ENCODE results near the gene CCDC93. TPM values are rescaled to one million over a fixed set of nuclear protein-coding genes. Genes with fewer than 3 reads are reported as not detected.

The CCDC93 gene
- polyA plus RNA-seq, 3 donors from 2014 or later: 3.0 to 7.7 (median 4.2) TPM

GRCh38 chr2:117997872-117998454 is 15.9 kb downstream of the CCDC93 start:
- no peaks in the 10 kb centered on the region for H3K27me3 Mint-ChIP-seq (ENCODE audit: low read depth in 3 of 3)
- H3K4me1 Mint-ChIP-seq: peaks cover 2 to 26% of the 10 kb centered on the region in 2 donors
- H3K27ac Mint-ChIP-seq: peak overlapping the region in 1 of 6 donors; percentile 35
- H3K36me3 Mint-ChIP-seq: peaks cover 20 to 40% (median 35%) of the 10 kb centered on the region in 3 donors
- DNase-seq: no peak
- no peak overlapping the region for H3K4me3 Mint-ChIP-seq
- no peaks in the 10 kb centered on the region for H3K9me3 Mint-ChIP-seq

GRCh38 chr2:117996525-117996924 is 17.3 kb downstream of the CCDC93 start:
- H3K9me3 Mint-ChIP-seq: no peaks in the 10 kb centered on the region
- no peaks in the 10 kb centered on the region for H3K27me3 Mint-ChIP-seq (ENCODE audit: low read depth in 3 of 3)
- peaks cover 23 to 50% (median 31%) of the 10 kb centered on the region in 3 donors for H3K36me3 Mint-ChIP-seq
- peak overlapping the region in 3 of 6 donors; percentile 0 to 45 (median 39) for H3K27ac Mint-ChIP-seq
- no peak overlapping the region for H3K4me3 Mint-ChIP-seq
- H3K4me1 Mint-ChIP-seq: peaks cover 0 to 19% of the 10 kb centered on the region in 2 donors
- DNase-seq: no peak

- Mint-ChIP-seq H3K9me3 (no peaks in the 10 kb centered on the region), H3K4me3 (no peak overlapping the region), H3K27ac (peak overlapping the region in 2 of 6 donors; percentile 14 to 60), H3K36me3 (peaks cover 23 to 54% (median 31%) of the 10 kb centered on the region in 3 donors), H3K27me3 (ENCODE audit: low read depth in 3 of 3) (peaks cover 0 to 3% (median 0%) of the 10 kb centered on the region in 3 donors), H3K4me1 (peaks cover 3 to 8% of the 10 kb centered on the region in 2 donors)
- no peak for DNase-seq
These were observed 19.1 kb downstream of the CCDC93 start for GRCh38 chr2:117994729-117995128.

GRCh38 chr2:117989854-117990438 is 23.9 kb downstream of the CCDC93 start:
- H3K4me3 Mint-ChIP-seq: no peak overlapping the region
- H3K4me1 Mint-ChIP-seq: peaks cover 3 to 7% of the 10 kb centered on the region in 2 donors
- H3K36me3 Mint-ChIP-seq: peaks cover 15 to 43% (median 24%) of the 10 kb centered on the region in 3 donors
- H3K27ac Mint-ChIP-seq: no peak overlapping the region
- H3K27me3 Mint-ChIP-seq (ENCODE audit: low read depth in 3 of 3): peaks cover 0 to 3% (median 1%) of the 10 kb centered on the region in 3 donors
- no peaks in the 10 kb centered on the region for H3K9me3 Mint-ChIP-seq
- DNase-seq: no peak

GRCh38 chr2:117987121-117987520 is 26.7 kb downstream of the CCDC93 start:
- Mint-ChIP-seq H3K27ac (peak overlapping the region in 3 of 6 donors; percentile 15 to 56 (median 21)), H3K36me3 (peaks cover 14 to 44% (median 21%) of the 10 kb centered on the region in 3 donors), H3K9me3 (no peaks in the 10 kb centered on the region), H3K4me3 (no peak overlapping the region), H3K4me1 (peaks cover 7 to 20% of the 10 kb centered on the region in 2 donors), H3K27me3 (ENCODE audit: low read depth in 3 of 3) (peaks cover 0 to 3% (median 1%) of the 10 kb centered on the region in 3 donors)
- no peak for DNase-seq

- Mint-ChIP-seq H3K9me3 (no peaks in the 10 kb centered on the region), H3K4me1 (peaks cover 8 to 20% of the 10 kb centered on the region in 2 donors), H3K27me3 (ENCODE audit: low read depth in 3 of 3) (peaks cover 0 to 1% (median 0%) of the 10 kb centered on the region in 3 donors), H3K27ac (peak overlapping the region in 1 of 6 donors; percentile 37), H3K36me3 (peaks cover 10 to 39% (median 27%) of the 10 kb centered on the region in 3 donors), H3K4me3 (no peak overlapping the region)
- no peak for DNase-seq
These were observed 28.8 kb downstream of the CCDC93 start for GRCh38 chr2:117985092-117985491.

GRCh38 chr2:117984208-117984607 is 29.7 kb downstream of the CCDC93 start:
- Mint-ChIP-seq H3K4me1 (peaks cover 5 to 21% of the 10 kb centered on the region in 2 donors), H3K27ac (peak overlapping the region in 5 of 6 donors; percentile 0 to 81 (median 37)), H3K36me3 (peaks cover 7 to 36% (median 20%) of the 10 kb centered on the region in 3 donors), H3K4me3 (no peak overlapping the region), H3K9me3 (no peaks in the 10 kb centered on the region), H3K27me3 (ENCODE audit: low read depth in 3 of 3) (peaks cover 0 to 1% (median 0%) of the 10 kb centered on the region in 3 donors)
- no peak for DNase-seq

- peaks cover 0 to 1% (median 0%) of the 10 kb centered on the region in 3 donors for H3K27me3 Mint-ChIP-seq (ENCODE audit: low read depth in 3 of 3)
- no peaks in the 10 kb centered on the region for H3K9me3 Mint-ChIP-seq
- H3K4me1 Mint-ChIP-seq: peaks cover 8 to 22% of the 10 kb centered on the region in 2 donors
- peak overlapping the region in 1 of 6 donors; percentile 37 for H3K27ac Mint-ChIP-seq
- peaks cover 3 to 33% (median 19%) of the 10 kb centered on the region in 3 donors for H3K36me3 Mint-ChIP-seq
- DNase-seq: no peak
- H3K4me3 Mint-ChIP-seq: no peak overlapping the region
These were observed 30.8 kb downstream of the CCDC93 start for GRCh38 chr2:117983040-117983439.

- H3K27ac Mint-ChIP-seq: peak overlapping the region in 1 of 6 donors; percentile 13
- H3K4me1 Mint-ChIP-seq: peaks cover 8 to 22% of the 10 kb centered on the region in 2 donors
These were observed 31.4 kb downstream of the CCDC93 start for GRCh38 chr2:117982376-117983033.

GRCh38 chr2:117981810-117982209 is 32.1 kb downstream of the CCDC93 start:
- peaks cover 0 to 42% (median 22%) of the 10 kb centered on the region in 3 donors for H3K36me3 Mint-ChIP-seq
- H3K4me1 Mint-ChIP-seq: peaks cover 8 to 22% of the 10 kb centered on the region in 2 donors
- no peak overlapping the region for H3K4me3 Mint-ChIP-seq
- H3K27me3 Mint-ChIP-seq (ENCODE audit: low read depth in 3 of 3): peaks cover 0 to 1% (median 0%) of the 10 kb centered on the region in 3 donors
- H3K9me3 Mint-ChIP-seq: no peaks in the 10 kb centered on the region
- no peak for DNase-seq
- H3K27ac Mint-ChIP-seq: no peak overlapping the region

More at GRCh38 chr2:117982376-117983033, 31.4 kb downstream of the CCDC93 start:
- Mint-ChIP-seq H3K4me3 (no peak overlapping the region), H3K27me3 (ENCODE audit: low read depth in 3 of 3) (peaks cover 0 to 1% (median 0%) of the 10 kb centered on the region in 3 donors), H3K36me3 (peaks cover 3 to 38% (median 20%) of the 10 kb centered on the region in 3 donors), H3K9me3 (no peaks in the 10 kb centered on the region)
- DNase-seq: no peak

GRCh38 chr2:117980783-117981676 is 32.8 kb downstream of the CCDC93 start:
- no peak for DNase-seq
- peaks cover 0 to 46% (median 25%) of the 10 kb centered on the region in 3 donors for H3K36me3 Mint-ChIP-seq
- H3K27me3 Mint-ChIP-seq (ENCODE audit: low read depth in 3 of 3): no peaks in the 10 kb centered on the region
- H3K4me1 Mint-ChIP-seq: peaks cover 8 to 22% of the 10 kb centered on the region in 2 donors
- H3K9me3 Mint-ChIP-seq: no peaks in the 10 kb centered on the region
- no peak overlapping the region for H3K4me3 Mint-ChIP-seq
- H3K27ac Mint-ChIP-seq: peak overlapping the region in 2 of 6 donors; percentile 34 to 41

GRCh38 chr2:117979911-117980701 is 33.8 kb downstream of the CCDC93 start:
- H3K9me3 Mint-ChIP-seq: no peaks in the 10 kb centered on the region
- H3K27ac Mint-ChIP-seq: peak overlapping the region in 2 of 6 donors; percentile 27 to 32
- H3K4me1 Mint-ChIP-seq: peaks cover 8 to 22% of the 10 kb centered on the region in 2 donors
- peaks cover 0 to 55% (median 24%) of the 10 kb centered on the region in 3 donors for H3K36me3 Mint-ChIP-seq
- H3K27me3 Mint-ChIP-seq (ENCODE audit: low read depth in 3 of 3): no peaks in the 10 kb centered on the region
- DNase-seq: no peak
- H3K4me3 Mint-ChIP-seq: no peak overlapping the region

All from immature natural killer cell (primary cell).